MM.1S (cell line): Measurements from ENCODE around the gene METTL9.
"Not testable (repeated sequence)": the region's sequence is repeated elsewhere in the genome, so short reads cannot be mapped to it uniquely, and the experiment has no call there.

Experiments
- DNase-seq: peaks from one replicate; pipeline ENCODE4 v3.0.0-alpha.2; 2015
- H2AFZ ChIP-seq: fragments of 300-600 bp; sonication (generic); 2 replicates; pipeline ENCODE4 v1.6.0; 2016; ENCODE audit warnings: antibody characterized with exemption, low read length
- H3F3A ChIP-seq: fragments of 300-600 bp; sonication (generic); 2 replicates; pipeline ENCODE4 v1.6.1; 2016; ENCODE audit warnings: mild to moderate bottlenecking, antibody characterized with exemption, low read length, moderate library complexity, mixed read lengths; ENCODE audit not compliant: insufficient read depth
- H3K27ac ChIP-seq: fragments of 300-600 bp; sonication (generic); 2 replicates; pipeline ENCODE4 v1.5.1; 2016; ENCODE audit warnings: mild to moderate bottlenecking, low read length
- H3K27me3 ChIP-seq: fragments of 300-600 bp; sonication (generic); replicated peaks from 2 replicates; pipeline ENCODE4 v1.6.0; 2016; ENCODE audit warnings: low read length; ENCODE audit not compliant: insufficient read depth
- H3K36me3 ChIP-seq: fragments of 300-600 bp; sonication (generic); replicated peaks from 2 replicates; pipeline ENCODE4 v1.6.1; 2016; ENCODE audit warnings: mild to moderate bottlenecking, low read length, mixed read lengths; ENCODE audit not compliant: insufficient read depth
- H3K4me1 ChIP-seq: fragments of 300-600 bp; sonication (generic); 2 replicates; pipeline ENCODE4 v1.6.1; 2016; ENCODE audit warnings: low read length, mixed read lengths
- H3K4me2 ChIP-seq: fragments of 300-600 bp; sonication (generic); 2 replicates; pipeline ENCODE4 v1.6.0; 2016; ENCODE audit warnings: low read depth, low read length
- H3K4me3 ChIP-seq: fragments of 300-600 bp; sonication (generic); 2 replicates; pipeline ENCODE4 v1.5.1; 2016; ENCODE audit warnings: low read length, mixed read lengths
- H3K79me2 ChIP-seq: fragments of 300-600 bp; sonication (generic); 2 replicates; pipeline ENCODE4 v1.6.1; 2016; ENCODE audit warnings: mixed run types, low read length, mixed read lengths
- H3K9ac ChIP-seq: fragments of 300-600 bp; sonication (generic); 2 replicates; pipeline ENCODE4 v1.6.1; 2016; ENCODE audit warnings: low read length, mixed read lengths
- H3K9me2 ChIP-seq: fragments of 300-600 bp; sonication (generic); replicated peaks from 2 replicates; pipeline ENCODE4 v1.6.1; 2016; ENCODE audit warnings: mild to moderate bottlenecking, low read length, mixed read lengths; ENCODE audit not compliant: insufficient read depth
- H3K9me3 ChIP-seq: fragments of 300-600 bp; sonication (generic); replicated peaks from 2 replicates; pipeline ENCODE4 v1.6.1; 2016; ENCODE audit warnings: mild to moderate bottlenecking, low read length, mixed read lengths; ENCODE audit not compliant: insufficient read depth
- H4K20me1 ChIP-seq: fragments of 300-600 bp; sonication (generic); 2 replicates; pipeline ENCODE4 v1.6.1; 2016; ENCODE audit warnings: mild to moderate bottlenecking, low read length, moderate library complexity, mixed read lengths; ENCODE audit not compliant: insufficient read depth
- CTCF ChIP-seq: fragments of 300-600 bp; sonication (generic); IDR thresholded peaks from 2 replicates; pipeline ENCODE4 v1.5.1; 2016; ENCODE audit warnings: antibody characterized with exemption, low read length, mixed read lengths
- EZH2 ChIP-seq: fragments of 300-600 bp; sonication (generic); optimal IDR thresholded peaks from 2 replicates; pipeline ENCODE3; 2017; ENCODE audit warnings: low read depth, mild to moderate bottlenecking, antibody characterized with exemption, low read length, mixed read lengths
- EZH2phosphoT487 ChIP-seq: fragments of 300-600 bp; sonication (generic); IDR thresholded peaks from 2 replicates; pipeline ENCODE4 v1.6.1; 2018; ENCODE audit warnings: antibody characterized with exemption, low read length

The METTL9 gene

GRCh38 chr16:21568502-21569189 lies 30.7 kb upstream of the METTL9 start:
- Histone ChIP-seq H3F3A (no peaks in the 10 kb centered on the region), H3K4me2 (no peak overlapping the region), H3K4me1 (no peaks in the 10 kb centered on the region), H3K4me3 (no peak overlapping the region), H3K27ac (no peak overlapping the region), H3K9me3 (no peaks in the 10 kb centered on the region), H3K9me2 (no peaks in the 10 kb centered on the region), H3K9ac (no peak overlapping the region), H4K20me1 (no peaks in the 10 kb centered on the region), H3K79me2 (no peaks in the 10 kb centered on the region), H3K36me3 (no peaks in the 10 kb centered on the region), H2AFZ (no peak overlapping the region), H3K27me3 (no peaks in the 10 kb centered on the region)
- no peak for DNase-seq
- TF ChIP-seq EZH2phosphoT487 (no peak), CTCF (no peak), EZH2 (no peak)

- no peak overlapping the region for H3K27ac ChIP-seq
- H4K20me1 ChIP-seq: no peaks in the 10 kb centered on the region
- no peak overlapping the region for H2AFZ ChIP-seq
- H3K27me3 ChIP-seq: no peaks in the 10 kb centered on the region
- no peak overlapping the region for H3K9ac ChIP-seq
- no peak overlapping the region for H3K4me2 ChIP-seq
- H3K4me3 ChIP-seq: no peak overlapping the region
- H3K4me1 ChIP-seq: no peaks in the 10 kb centered on the region
- no peaks in the 10 kb centered on the region for H3K9me3 ChIP-seq
- no peak for TF ChIP-seq EZH2phosphoT487
- TF ChIP-seq CTCF: no peak
- no peak for TF ChIP-seq EZH2
- H3K79me2 ChIP-seq: no peaks in the 10 kb centered on the region
- no peaks in the 10 kb centered on the region for H3K9me2 ChIP-seq
- no peaks in the 10 kb centered on the region for H3F3A ChIP-seq
- no peak for DNase-seq
- H3K36me3 ChIP-seq: no peaks in the 10 kb centered on the region
These were observed 28.7 kb upstream of the METTL9 start for GRCh38 chr16:21570676-21571017.

GRCh38 chr16:21573506-21573905 lies 25.9 kb upstream of the METTL9 start:
- DNase-seq, H3K9ac ChIP-seq: not testable (repeated sequence)

GRCh38 chr16:21574372-21574771 lies 25.0 kb upstream of the METTL9 start:
- Histone ChIP-seq H3K79me2 (no peaks in the 10 kb centered on the region), H2AFZ (no peak overlapping the region), H3K27me3 (no peaks in the 10 kb centered on the region), H3K27ac (no peak overlapping the region), H3K36me3 (no peaks in the 10 kb centered on the region), H3K4me2 (no peak overlapping the region), H3K9me3 (no peaks in the 10 kb centered on the region), H3F3A (no peaks in the 10 kb centered on the region), H3K9ac (no peak overlapping the region), H3K9me2 (no peaks in the 10 kb centered on the region), H4K20me1 (no peaks in the 10 kb centered on the region), H3K4me1 (no peaks in the 10 kb centered on the region), H3K4me3 (no peak overlapping the region)
- no peak for DNase-seq
- no peak for TF ChIP-seq CTCF
- TF ChIP-seq EZH2: no peak
- TF ChIP-seq EZH2phosphoT487: no peak

More at GRCh38 chr16:21573506-21573905, 25.9 kb upstream of the METTL9 start:
- not testable (repeated sequence) for H3K4me3 ChIP-seq, H3K4me1 ChIP-seq, H3K9me2 ChIP-seq, H4K20me1 ChIP-seq, H3K9me3 ChIP-seq, H3K79me2 ChIP-seq, H3K27ac ChIP-seq, H3F3A ChIP-seq, H2AFZ ChIP-seq, H3K27me3 ChIP-seq, H3K4me2 ChIP-seq, H3K36me3 ChIP-seq

- not testable (repeated sequence) for H3F3A ChIP-seq, H3K36me3 ChIP-seq, H2AFZ ChIP-seq, H3K4me1 ChIP-seq, H3K27ac ChIP-seq, H3K79me2 ChIP-seq, H3K4me2 ChIP-seq, H3K9me2 ChIP-seq, H3K9ac ChIP-seq, H3K4me3 ChIP-seq, DNase-seq, H4K20me1 ChIP-seq, H3K9me3 ChIP-seq, H3K27me3 ChIP-seq
These were observed 23.1 kb upstream of the METTL9 start for GRCh38 chr16:21576323-21576722.
